HEK293 (cell line): ENCODE results near the gene DYNC1I1.

Source experiments
- TF ChIP-seq, protein P1 (sequence below): fragments of 450-650 bp; formaldehyde crosslinking; IDR thresholded peaks from 2 replicates; pipeline ENCODE4 v1.5.1; 2016; ENCODE audit warnings: missing biosample characterization, missing genetic modification characterization
- TF ChIP-seq, protein P2 (sequence below): fragments of 450-650 bp; formaldehyde crosslinking; IDR thresholded peaks from 2 replicates; pipeline ENCODE4 v1.5.1; 2016; ENCODE audit warnings: missing biosample characterization, missing genetic modification characterization, borderline replicate concordance

- TF ChIP-seq, protein P1, sequence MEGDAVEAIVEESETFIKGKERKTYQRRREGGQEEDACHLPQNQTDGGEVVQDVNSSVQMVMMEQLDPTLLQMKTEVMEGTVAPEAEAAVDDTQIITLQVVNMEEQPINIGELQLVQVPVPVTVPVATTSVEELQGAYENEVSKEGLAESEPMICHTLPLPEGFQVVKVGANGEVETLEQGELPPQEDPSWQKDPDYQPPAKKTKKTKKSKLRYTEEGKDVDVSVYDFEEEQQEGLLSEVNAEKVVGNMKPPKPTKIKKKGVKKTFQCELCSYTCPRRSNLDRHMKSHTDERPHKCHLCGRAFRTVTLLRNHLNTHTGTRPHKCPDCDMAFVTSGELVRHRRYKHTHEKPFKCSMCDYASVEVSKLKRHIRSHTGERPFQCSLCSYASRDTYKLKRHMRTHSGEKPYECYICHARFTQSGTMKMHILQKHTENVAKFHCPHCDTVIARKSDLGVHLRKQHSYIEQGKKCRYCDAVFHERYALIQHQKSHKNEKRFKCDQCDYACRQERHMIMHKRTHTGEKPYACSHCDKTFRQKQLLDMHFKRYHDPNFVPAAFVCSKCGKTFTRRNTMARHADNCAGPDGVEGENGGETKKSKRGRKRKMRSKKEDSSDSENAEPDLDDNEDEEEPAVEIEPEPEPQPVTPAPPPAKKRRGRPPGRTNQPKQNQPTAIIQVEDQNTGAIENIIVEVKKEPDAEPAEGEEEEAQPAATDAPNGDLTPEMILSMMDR (tag by site-specific recombination): no peak
- TF ChIP-seq, protein P2, sequence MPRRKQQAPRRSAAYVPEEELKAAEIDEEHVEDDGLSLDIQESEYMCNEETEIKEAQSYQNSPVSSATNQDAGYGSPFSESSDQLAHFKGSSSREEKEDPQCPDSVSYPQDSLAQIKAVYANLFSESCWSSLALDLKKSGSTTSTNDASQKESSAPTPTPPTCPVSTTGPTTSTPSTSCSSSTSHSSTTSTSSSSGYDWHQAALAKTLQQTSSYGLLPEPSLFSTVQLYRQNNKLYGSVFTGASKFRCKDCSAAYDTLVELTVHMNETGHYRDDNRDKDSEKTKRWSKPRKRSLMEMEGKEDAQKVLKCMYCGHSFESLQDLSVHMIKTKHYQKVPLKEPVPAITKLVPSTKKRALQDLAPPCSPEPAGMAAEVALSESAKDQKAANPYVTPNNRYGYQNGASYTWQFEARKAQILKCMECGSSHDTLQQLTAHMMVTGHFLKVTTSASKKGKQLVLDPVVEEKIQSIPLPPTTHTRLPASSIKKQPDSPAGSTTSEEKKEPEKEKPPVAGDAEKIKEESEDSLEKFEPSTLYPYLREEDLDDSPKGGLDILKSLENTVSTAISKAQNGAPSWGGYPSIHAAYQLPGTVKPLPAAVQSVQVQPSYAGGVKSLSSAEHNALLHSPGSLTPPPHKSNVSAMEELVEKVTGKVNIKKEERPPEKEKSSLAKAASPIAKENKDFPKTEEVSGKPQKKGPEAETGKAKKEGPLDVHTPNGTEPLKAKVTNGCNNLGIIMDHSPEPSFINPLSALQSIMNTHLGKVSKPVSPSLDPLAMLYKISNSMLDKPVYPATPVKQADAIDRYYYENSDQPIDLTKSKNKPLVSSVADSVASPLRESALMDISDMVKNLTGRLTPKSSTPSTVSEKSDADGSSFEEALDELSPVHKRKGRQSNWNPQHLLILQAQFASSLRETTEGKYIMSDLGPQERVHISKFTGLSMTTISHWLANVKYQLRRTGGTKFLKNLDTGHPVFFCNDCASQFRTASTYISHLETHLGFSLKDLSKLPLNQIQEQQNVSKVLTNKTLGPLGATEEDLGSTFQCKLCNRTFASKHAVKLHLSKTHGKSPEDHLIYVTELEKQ (tag by site-specific recombination): no peak
Measured at GRCh38 chr7:95993380-95993779, 221.0 kb downstream of the DYNC1I1 start.
